ENCODE data around the gene KLHDC4.

Gene KLHDC4

DNA sequence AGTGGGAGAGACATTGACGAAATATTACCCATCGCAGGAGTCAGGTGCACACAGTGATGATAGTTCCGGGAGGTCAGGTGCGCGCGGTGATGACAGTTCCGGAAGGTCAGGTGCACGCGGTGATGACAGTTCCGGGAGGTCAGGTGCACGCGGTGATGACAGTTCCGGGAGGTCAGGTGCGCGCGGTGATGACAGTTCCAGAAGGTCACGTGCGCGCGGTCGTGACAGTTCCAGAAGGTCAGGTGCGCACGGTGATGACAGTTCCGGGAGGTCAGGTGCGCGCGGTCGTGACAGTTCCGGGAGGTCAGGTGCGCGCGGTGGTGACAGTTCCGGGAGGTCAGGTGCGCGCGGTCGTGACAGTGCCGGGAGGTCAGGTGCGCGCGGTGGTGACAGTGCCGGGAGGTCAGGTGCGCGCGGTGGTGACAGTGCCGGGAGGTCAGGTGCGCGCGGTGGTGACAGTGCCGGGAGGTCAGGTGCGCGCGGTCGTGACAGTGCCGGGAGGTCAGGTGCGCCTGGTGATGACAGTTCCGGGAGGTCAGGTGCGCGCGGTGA lies 84.7 kb downstream of the KLHDC4 start:
- DNase-seq = peak; percentile 42

DNA sequence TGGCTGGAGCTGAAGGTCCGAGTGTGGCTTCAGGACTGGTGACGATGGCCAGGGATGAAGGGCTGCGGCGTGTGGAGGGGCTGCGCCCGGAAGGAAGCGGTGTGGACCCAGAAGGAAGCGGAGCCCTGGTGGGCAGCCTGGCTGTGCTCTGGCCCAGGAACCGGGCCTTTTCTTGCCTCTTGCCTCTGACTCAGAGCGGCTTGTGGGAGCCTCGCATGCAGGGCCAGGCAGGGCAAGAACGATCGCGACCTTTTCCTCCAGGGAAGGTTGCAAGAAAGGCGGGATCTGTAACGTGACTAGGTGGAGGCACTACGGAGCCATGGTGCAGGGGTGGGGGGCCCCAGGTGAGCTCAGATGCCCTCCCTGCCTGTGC lies 85.5 kb downstream of the KLHDC4 start:
- DNase-seq = no peak

DNA sequence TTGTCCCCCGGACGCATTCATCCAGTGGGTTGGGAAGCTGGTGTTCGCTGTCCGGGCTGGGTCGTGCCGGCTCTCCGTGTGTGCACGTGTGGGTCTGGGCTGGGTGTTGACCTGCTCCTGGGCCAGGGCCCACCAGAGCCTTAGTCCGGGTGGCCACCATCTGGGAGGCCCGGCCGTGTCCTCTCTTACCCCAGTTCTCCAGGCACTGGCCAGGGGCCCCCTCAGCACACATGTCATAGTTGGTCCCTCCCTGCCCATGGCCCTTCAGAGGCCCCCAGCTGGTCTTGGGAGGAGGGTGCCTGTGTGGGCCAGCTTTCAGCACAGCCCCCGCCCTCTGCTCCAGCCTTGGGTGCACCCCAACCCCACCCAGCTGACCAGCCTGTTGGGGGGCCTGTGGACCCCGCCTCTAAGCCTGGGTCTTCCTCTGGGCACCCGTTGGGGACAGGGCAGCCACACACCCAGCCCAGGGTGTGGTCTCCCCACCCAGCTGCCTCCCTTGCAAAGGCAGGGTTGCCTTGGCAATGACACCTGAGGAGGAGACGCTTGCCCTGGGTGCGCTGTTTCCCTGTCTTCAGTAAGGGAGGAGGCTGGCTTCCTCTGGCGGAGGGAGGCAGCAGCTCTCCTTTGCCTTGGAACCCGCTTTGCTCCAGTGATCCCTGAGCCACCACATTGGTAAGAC lies 86.1 kb downstream of the KLHDC4 start:
- DNase-seq = no peak

DNA sequence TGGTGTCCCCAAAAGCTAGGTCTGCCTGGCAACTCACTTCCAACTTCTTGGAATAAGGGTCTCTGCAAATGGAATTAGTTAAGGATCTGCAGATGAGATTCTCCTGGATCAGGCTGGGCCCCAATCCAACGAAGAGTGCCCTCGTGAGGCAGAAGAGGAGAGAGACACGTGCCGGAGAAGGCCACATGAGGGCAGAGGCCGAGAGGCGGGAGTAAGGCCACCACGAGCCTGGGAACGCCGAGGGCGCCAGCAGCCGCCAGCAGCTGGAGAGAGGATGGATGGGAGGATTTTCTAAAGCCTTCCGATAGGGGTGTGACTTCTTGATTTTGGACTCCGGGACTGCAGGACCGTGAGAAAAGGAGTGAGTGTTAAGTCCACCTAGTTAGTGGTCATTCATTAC lies 87.2 kb downstream of the KLHDC4 start:
- no peak for DNase-seq

DNA sequence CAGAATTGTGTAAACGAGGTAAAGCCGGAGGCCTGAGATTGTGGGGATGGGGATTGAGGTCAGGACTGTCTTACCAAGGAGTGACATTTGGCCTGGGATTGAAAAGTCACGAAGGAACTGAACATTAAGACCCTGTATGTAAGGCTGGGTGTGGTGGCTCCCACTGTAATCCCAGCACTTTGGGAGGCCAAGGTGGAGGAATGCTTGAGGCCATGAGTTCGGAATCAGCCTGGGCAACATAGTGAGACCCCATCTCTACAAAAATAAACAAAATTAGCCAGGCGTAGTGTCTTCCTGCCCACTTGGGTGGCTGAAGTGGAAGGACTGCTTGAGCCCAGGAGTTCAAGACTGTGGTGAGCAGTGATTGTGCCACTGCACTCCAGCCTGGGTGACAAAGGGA lies 88.0 kb downstream of the KLHDC4 start:
- no peak for DNase-seq

DNA sequence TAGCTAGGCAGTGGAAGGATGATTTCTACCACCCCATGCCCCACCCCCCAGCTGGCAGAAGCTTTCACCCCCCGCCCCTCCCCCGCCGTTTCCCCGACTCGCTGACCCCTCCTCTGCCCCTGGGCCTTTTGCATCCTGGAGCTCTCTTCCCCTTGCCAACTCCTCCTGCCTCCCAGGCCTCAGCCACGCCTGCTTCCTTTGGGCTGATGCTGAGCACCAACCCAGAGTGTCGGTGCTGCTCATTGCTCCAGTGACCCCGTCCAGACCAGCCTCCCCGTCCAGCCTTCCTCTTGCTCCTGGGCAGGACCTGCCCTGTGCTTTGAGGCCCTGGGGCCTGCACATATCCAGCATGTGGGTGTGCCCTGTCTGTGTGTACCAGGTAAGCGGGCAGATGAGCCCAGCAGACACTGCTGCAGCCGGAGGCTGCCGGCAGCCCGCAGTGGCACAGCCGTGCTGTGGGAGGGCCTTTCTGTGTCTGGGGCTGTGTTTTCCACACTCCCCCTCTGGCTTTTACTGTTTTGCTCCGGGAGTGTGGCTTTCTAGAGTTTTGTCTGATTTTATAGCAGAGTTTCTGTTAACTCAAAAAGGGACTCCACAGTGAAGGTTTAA lies 90.6 kb downstream of the KLHDC4 start:
- DNase-seq = no peak

DNA sequence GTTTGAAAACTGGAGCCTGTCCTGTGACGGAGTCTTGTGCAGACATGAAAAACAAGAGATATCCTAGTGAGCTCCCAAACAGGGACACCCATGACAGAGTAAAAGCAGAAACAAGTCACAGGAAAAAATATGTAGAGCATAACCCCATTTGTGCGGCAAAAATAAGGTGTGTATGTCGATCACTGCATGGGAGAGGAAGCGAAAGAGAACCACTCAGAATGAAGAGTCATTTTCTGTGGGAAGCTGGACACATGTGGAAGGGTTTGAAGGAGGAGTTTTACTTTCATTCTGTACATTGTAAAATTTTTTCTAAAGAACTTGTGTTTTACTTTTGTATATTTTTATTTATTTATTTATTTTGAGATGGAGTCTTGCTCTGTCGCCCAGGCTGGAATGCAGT lies 91.4 kb downstream of the KLHDC4 start:
- no peak for DNase-seq

DNA sequence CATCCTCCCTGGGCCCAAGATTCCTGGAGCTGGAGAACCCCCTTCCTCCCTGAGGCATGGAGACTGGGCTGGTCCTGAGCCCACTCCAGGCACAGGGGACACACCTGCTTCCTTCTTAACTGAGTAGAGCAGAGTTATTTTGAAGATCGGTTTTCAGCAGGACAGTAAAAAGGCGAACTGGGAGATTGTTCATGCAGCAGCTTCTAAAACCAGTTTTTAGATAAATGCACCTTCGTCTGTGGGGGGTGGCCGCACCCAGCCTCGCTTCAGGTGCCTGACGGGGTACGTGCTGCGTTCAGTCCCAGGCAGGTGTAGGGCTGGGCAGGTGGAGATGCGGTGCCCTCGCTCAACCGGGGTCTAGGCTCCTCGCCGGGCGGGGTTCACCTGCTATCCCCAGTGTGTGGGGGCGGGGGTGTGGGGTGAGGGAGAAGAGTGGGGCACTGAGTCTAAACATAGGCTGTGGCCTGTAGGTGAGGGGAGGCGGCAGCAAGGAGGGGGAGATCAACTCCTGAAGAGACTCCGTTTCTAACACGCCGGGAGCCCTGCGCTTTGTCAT lies 94.0 kb downstream of the KLHDC4 start:
- DNase-seq = no peak

DNA sequence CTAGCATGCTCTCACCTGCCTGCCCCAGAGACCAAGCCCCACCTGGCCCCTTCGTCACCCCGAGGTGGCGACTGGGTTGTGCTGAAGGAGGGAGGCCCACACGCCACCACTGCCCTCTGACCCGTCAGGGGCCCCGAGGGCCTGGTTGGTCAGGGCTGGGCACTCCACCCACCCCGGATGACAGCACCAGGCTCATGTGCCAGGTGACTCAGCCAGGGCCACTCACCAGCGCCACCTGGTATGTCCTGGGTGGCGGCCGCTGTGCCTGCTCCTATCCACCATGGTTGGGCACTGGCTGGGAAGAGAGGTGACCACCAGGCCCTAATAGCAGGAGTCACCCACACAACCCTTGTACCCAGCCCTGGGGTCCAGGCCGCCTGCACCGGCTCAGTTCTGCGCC lies 94.6 kb downstream of the KLHDC4 start:
- DNase-seq = no peak

DNA sequence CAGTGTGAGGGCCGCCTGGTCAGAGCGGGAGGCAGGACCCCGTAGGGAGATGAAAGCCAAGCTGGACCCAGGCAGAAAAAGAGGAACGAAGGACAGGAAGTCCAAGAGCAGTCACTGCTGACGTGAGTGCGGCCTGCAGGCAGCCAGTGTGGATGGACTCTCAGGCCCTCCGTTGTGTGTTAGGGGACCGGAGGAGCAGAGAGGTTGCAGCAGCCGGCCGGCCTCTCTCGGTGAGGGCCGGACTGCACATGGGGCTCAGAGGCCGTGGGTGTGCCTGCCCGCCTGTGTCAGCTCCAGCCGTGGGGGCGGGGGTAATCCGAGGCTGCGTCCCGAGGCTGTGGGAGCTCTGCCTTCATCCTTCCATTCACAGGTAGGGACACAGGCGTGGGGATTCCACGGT lies 96.1 kb downstream of the KLHDC4 start:
- no peak for DNase-seq

DNA sequence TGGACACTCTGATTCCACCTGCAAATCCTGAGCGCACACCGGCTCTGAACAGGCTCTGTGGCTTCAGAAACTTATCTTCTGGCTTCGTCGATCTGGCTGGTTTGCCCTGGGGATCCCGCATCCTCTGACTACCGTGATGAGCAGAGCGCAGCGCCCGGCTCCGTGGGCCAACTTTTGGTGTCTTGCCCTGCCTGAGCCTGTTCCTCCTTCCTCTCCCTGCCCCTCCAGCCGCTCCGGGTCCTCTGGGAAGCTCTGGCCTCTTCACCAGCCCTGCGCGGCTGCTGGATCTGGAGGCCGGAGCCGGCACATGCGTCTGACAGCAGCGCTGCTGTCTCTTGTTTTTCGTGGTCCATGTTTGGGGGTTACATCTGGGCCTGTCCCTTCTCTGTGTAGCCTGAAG lies 97.8 kb downstream of the KLHDC4 start:
- no peak for DNase-seq

DNA sequence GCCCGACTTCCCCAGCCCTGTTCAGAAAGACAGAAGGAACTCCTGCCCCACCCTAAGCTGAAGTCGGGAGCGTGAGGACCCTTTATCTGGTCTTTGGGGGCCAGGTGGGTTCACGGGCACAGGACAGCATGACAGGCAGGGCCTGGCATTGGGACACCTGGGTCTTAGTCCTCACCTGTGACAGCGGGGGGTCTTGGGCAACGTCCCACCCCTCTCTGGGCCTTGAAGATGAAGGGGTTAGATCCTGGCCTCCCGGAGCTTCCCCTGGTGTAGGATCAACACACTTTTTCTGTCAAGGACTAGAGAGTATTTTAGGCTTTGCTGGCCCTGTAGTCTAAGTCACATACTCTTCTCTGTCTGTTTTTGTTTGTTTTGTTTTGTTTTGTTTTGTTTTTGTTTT lies 98.3 kb downstream of the KLHDC4 start:
- DNase-seq = no peak

DNA sequence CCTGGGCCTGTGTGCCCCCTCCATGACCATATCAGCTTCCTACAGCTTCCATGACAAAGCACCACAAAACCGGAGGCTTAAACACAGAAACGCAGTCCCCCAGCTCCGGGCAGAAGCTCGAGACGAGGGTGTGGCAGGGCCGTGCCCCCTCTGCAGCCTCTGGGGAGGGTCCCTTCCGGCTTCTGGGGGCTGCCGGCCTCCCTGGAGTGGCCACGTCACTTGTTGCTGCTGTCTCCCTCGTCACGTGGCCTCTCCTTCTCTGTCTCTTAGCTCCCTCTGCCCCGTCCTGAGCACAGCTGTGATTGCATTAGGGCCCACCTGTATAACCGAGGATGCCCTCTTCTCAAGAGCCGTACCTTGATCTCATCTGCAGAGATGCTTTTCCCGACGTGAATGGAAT lies 98.9 kb downstream of the KLHDC4 start:
- no peak for DNase-seq

DNA sequence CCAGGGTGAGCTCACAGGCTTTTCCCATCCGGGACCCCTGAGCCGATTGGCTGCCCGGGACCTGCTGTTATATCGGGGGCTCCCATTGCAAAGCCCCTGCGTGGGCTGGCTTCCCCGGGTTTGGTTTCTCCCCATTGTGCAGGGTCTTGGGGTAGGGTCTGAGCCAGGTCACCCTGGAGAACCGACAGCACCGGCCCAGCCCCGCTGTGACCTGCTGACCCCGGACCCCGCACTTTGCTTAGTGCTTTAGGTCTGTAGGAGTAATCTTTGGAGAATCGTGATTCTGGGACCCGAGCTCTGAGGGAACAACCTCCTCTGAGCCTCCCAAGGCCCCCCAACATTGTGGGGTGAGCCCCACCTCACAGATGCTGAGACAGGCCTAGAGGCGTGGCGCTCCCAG lies 100.6 kb downstream of the KLHDC4 start:
- DNase-seq = no peak

DNA sequence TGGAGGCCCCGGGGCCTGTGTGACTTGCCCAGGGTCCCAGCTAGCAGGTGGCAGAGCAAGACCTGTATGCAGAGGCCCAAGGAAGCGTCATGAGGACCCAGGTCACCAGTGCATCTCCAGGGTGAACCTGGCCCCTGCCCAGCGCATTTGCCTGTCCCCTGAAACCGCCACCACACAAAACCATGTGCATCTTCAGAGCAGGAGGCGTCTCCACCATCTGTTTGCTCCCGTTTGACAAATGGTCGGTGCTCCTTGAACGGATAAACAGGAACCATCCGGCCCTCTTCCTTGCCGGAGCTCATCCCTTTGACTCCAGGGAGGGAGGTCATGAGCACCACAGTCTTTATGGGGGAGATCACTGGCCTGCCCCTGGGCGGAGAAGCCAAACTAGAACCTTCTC lies 101.0 kb downstream of the KLHDC4 start:
- no peak for DNase-seq

DNA sequence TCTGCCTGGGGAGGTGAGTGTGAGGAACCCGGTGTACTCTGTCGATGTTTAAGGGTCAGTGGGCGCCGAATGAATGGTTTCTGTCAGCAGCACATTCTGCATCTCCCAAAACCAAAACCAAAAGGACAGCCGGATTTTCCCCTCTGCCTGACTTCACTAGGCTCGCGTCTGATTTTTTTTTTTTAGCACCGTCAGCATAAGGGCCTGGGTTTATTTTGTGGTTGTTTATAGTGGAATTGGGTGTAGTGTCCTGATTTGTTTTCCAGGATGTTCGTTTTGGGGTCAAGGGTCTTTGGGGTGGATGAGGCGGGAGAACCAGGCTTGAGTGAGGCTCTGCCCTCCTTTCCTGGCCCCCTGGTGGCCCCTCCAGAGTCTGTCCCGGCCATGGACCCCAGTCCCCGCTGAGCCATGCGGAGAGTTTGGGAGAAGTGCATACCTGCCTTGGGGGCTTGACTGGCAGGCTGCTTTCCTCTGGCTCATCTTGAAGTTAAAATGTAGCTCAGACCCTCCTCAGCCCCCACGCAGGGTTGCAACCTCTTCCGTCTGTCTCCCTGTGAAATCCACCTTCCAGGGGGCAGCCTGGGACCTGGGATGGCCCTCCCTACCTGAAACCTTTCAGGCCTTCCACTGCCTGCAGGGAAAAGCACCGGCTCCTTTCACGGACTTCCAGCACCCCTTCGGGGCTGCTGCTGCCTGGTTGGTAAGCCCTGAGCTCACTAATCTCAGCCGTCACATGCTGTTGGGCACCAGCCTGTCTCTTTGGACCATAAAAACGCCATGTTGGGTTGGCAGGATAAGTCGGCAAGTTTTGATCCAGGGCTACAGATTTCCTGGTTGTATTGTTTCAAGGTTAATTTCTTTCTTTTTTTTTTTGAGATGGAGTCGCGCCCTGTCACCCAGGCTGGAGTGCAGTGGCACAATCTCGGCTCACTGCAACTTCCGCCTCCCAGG lies 103.3 kb downstream of the KLHDC4 start:
- no peak for DNase-seq

DNA sequence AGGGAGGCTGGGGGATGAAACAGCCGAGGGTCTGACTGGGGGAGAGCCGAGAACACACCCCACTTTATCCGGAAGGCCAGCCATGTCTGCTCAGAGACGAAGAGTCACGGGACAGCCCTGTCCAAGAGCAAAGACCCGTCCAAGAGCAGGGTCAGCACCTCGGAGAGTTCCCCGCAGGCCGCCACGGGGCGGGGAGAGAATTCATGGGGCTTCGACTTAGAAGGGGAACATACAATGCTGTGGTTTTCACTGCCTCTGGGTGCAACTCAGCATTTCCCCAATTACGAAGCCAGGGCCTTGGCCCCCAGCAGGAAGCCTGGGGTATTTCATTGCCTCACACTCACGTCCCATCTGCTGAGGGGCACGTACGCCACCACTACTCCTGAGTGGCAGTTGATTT lies 104.2 kb downstream of the KLHDC4 start:
- no peak for DNase-seq

DNA sequence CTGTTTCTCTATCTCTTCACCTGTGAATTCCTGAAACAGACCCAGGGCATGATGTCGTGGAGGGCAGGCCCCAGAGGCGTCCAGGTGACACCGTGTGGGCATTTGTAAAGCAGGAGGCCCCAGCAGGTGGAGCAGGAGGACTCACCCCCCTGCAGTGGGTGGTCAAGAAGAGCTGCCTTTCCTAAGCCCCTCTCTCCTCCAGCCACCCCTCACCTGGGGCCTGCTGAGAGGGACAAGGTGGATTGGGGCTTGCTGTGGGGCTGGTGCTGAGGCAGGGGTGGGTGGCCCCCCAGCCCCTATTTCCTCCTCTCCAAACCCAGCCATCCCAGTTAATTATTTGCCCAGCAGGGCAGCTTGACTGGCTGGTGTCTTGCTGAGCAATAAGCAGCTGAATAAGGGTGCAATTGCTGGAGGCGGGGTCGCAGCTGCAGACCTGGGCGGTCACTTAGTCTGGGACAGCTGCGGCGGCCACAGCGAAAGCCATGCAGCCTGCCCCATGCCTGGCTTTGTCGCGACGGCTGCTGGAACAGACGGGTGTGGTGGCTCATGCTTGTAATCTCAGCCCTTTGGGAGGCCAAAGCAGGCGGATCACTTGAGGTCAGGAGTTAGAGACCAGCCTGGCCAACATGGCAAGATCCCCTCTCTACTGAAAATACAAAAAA lies 107.1 kb downstream of the KLHDC4 start:
- DNase-seq = no peak
